ENCODE data around the gene PNRC2. TPM values are rescaled to one million over a fixed set of nuclear protein-coding genes. Genes with fewer than 3 reads are reported as not detected.
A peak's percentile ranks its signal among the peaks of the same experiment; 100 is the strongest.
"Not testable (repeated sequence)": the region's sequence is repeated elsewhere in the genome, so short reads cannot be mapped to it uniquely, and the experiment has no call there.

PNRC2 gene
- total RNA-seq, 1 experiment from 2014 or later = 36.5 TPM

- Histone ChIP-seq H3K4me3 (no peak overlapping the region), H3K27me3 (no peaks in the 10 kb centered on the region), H3K36me3 (no peaks in the 10 kb centered on the region), H3K9me3 (no peaks in the 10 kb centered on the region)
- no peak for DNase-seq
Observed at GRCh38 chr1:23930861-23931490, 28.7 kb upstream of the PNRC2 start.

- H3K9me3 ChIP-seq = no peaks in the 10 kb centered on the region
- no peak for DNase-seq
- no peaks in the 10 kb centered on the region for H3K36me3 ChIP-seq
- no peak overlapping the region for H3K4me3 ChIP-seq
- H3K27me3 ChIP-seq = no peaks in the 10 kb centered on the region
Observed at GRCh38 chr1:23931491-23931880, 28.1 kb upstream of the PNRC2 start.

- Histone ChIP-seq H3K36me3 (no peaks in the 10 kb centered on the region), H3K4me3 (no peak overlapping the region), H3K9me3 (no peaks in the 10 kb centered on the region), H3K27me3 (no peaks in the 10 kb centered on the region)
- no peak for DNase-seq
Observed at GRCh38 chr1:23936481-23937176, 23.0 kb upstream of the PNRC2 start.

GRCh38 chr1:23947366-23947765 lies 12.3 kb upstream of the PNRC2 start:
- DNase-seq = no peak
- Histone ChIP-seq H3K4me3 (no peak overlapping the region), H3K9me3 (peaks cover 4% of the 10 kb centered on the region; the same call in 1 of the 2 replicates), H3K27me3 (no peaks in the 10 kb centered on the region), H3K36me3 (no peaks in the 10 kb centered on the region)

- H3K36me3 ChIP-seq = no peaks in the 10 kb centered on the region
- H3K27me3 ChIP-seq = no peaks in the 10 kb centered on the region
- no peak for DNase-seq
- no peak overlapping the region for H3K4me3 ChIP-seq
- H3K9me3 ChIP-seq = no peaks in the 10 kb centered on the region
Observed at GRCh38 chr1:23953020-23953419, 6.6 kb upstream of the PNRC2 start.

- Histone ChIP-seq H3K4me3 (no peak overlapping the region), H3K9me3 (no peaks in the 10 kb centered on the region), H3K36me3 (peaks cover 13% of the 10 kb centered on the region), H3K27me3 (no peaks in the 10 kb centered on the region)
- DNase-seq = no peak
Observed at GRCh38 chr1:23957096-23957495, 2.5 kb upstream of the PNRC2 start.

- Histone ChIP-seq H3K4me3 (peak overlapping the region; percentile 87), H3K36me3 (peaks cover 15% of the 10 kb centered on the region)
- H3K27me3 ChIP-seq, H3K9me3 ChIP-seq: not testable (repeated sequence)
- DNase-seq = peak; percentile 7
Observed at GRCh38 chr1:23958040-23958809, 1.4 kb upstream of the PNRC2 start.

- Histone ChIP-seq H3K9me3 (no peaks in the 10 kb centered on the region), H3K27me3 (no peaks in the 10 kb centered on the region), H3K4me3 (peak overlapping the region; percentile 87), H3K36me3 (peaks cover 22% of the 10 kb centered on the region)
- peak; percentile 96 for DNase-seq
Observed at GRCh38 chr1:23958810-23959460, 693 bp upstream of the PNRC2 start.

- Histone ChIP-seq H3K9me3 (no peaks in the 10 kb centered on the region), H3K27me3 (no peaks in the 10 kb centered on the region), H3K4me3 (peak overlapping the region; percentile 87), H3K36me3 (peaks cover 37% of the 10 kb centered on the region)
- no peak for DNase-seq
Observed at GRCh38 chr1:23960291-23961020, 828 bp downstream of the PNRC2 start.

GRCh38 chr1:23963617-23964234 lies 4.1 kb downstream of the PNRC2 start:
- Histone ChIP-seq H3K27me3 (no peaks in the 10 kb centered on the region), H3K9me3 (no peaks in the 10 kb centered on the region), H3K36me3 (peaks cover 70% of the 10 kb centered on the region), H3K4me3 (no peak overlapping the region)
- DNase-seq = no peak

- peaks cover 75% of the 10 kb centered on the region for H3K36me3 ChIP-seq
- no peaks in the 10 kb centered on the region for H3K27me3 ChIP-seq
- H3K4me3 ChIP-seq = no peak overlapping the region
- no peaks in the 10 kb centered on the region for H3K9me3 ChIP-seq
- no peak for DNase-seq
Observed at GRCh38 chr1:23964235-23964668, 4.6 kb downstream of the PNRC2 start.

- Histone ChIP-seq H3K27me3 (no peaks in the 10 kb centered on the region), H3K36me3 (peaks cover 82% of the 10 kb centered on the region), H3K4me3 (no peak overlapping the region), H3K9me3 (no peaks in the 10 kb centered on the region)
- no peak for DNase-seq
Observed at GRCh38 chr1:23964790-23965740, 5.4 kb downstream of the PNRC2 start.

- DNase-seq = no peak
- Histone ChIP-seq H3K4me3 (no peak overlapping the region), H3K27me3 (no peaks in the 10 kb centered on the region), H3K9me3 (no peaks in the 10 kb centered on the region), H3K36me3 (peaks cover 89% of the 10 kb centered on the region)
Observed at GRCh38 chr1:23966973-23967493, 7.4 kb downstream of the PNRC2 start.

GRCh38 chr1:23967871-23968270 lies 8.2 kb downstream of the PNRC2 start:
- Histone ChIP-seq H3K27me3 (no peaks in the 10 kb centered on the region), H3K4me3 (no peak overlapping the region), H3K9me3 (no peaks in the 10 kb centered on the region), H3K36me3 (peaks cover 93% of the 10 kb centered on the region)
- DNase-seq = no peak

All from MG63 (cell line).